Type B pancreatic cell (in vitro differentiated cells): Measurements from ENCODE around the gene QKI. TPM values are rescaled to one million over a fixed set of nuclear protein-coding genes. Genes with fewer than 3 reads are reported as not detected.
A peak's percentile ranks its signal among the peaks of the same experiment; 100 is the strongest.

ENCODE experiments used
- DNase-seq: peaks from one replicate; pipeline ENCODE4 v3.0.0; 2021; ENCODE audit warnings: mixed read lengths; ENCODE audit not compliant: unreplicated experiment; ENCODE audit errors: extremely low spot score
- H3K27ac Mint-ChIP-seq: 2 replicates; pipeline ENCODE4 v1.8.0; 2021; ENCODE audit warnings: mild to moderate bottlenecking, mixed read lengths
- H3K27me3 Mint-ChIP-seq: 2 replicates; pipeline ENCODE4 v1.8.0; 2021; ENCODE audit warnings: mixed read lengths
- H3K36me3 Mint-ChIP-seq: 2 replicates; pipeline ENCODE4 v1.8.0; 2021; ENCODE audit warnings: mixed read lengths
- H3K4me1 Mint-ChIP-seq: one replicate; pipeline ENCODE4 v1.8.0; 2021; ENCODE audit warnings: mixed read lengths; ENCODE audit not compliant: unreplicated experiment
- H3K4me3 Mint-ChIP-seq: 2 replicates; pipeline ENCODE4 v1.8.0; 2021; ENCODE audit warnings: mild to moderate bottlenecking, mixed read lengths
- H3K9me3 Mint-ChIP-seq: 2 replicates; pipeline ENCODE4 v1.8.0; 2021; ENCODE audit warnings: mixed read lengths
- CTCF ChIP-seq: fragments of 200-600 bp; sonication (generic); conservative IDR thresholded peaks from 2 replicates; pipeline ENCODE4 v1.5.0; 2021; ENCODE audit warnings: antibody characterized with exemption, mild to moderate bottlenecking
- total RNA-seq: library from RNA; stranded (reverse); gene quantifications from 2 replicates; pipeline ENCODE4 v1.2.1, GENCODE V29; 2021; ENCODE audit warnings: low replicate concordance

Gene QKI
- total RNA-seq, 1 donor from 2014 or later: 150 TPM

- Mint-ChIP-seq H3K9me3 (peaks cover 4% of the 10 kb centered on the region), H3K27ac (no peak overlapping the region), H3K4me3 (no peak overlapping the region), H3K4me1 (peaks cover 34% of the 10 kb centered on the region), H3K27me3 (no peaks in the 10 kb centered on the region), H3K36me3 (peaks cover 16% of the 10 kb centered on the region)
- TF ChIP-seq CTCF: peak; percentile 61
- DNase-seq: no peak
These were observed 29.6 kb downstream of the QKI start for GRCh38 chr6:163444077-163444476.

GRCh38 chr6:163446549-163446948, 32.0 kb downstream of the QKI start:
- no peaks in the 10 kb centered on the region for H3K27me3 Mint-ChIP-seq
- H3K9me3 Mint-ChIP-seq: peaks cover 4% of the 10 kb centered on the region
- H3K4me1 Mint-ChIP-seq: peaks cover 32% of the 10 kb centered on the region
- no peak for TF ChIP-seq CTCF
- H3K4me3 Mint-ChIP-seq: no peak overlapping the region
- no peak overlapping the region for H3K27ac Mint-ChIP-seq
- peaks cover 19% of the 10 kb centered on the region for H3K36me3 Mint-ChIP-seq
- no peak for DNase-seq

- Mint-ChIP-seq H3K36me3 (peaks cover 12% of the 10 kb centered on the region), H3K4me1 (peaks cover 21% of the 10 kb centered on the region), H3K27ac (no peak overlapping the region), H3K27me3 (no peaks in the 10 kb centered on the region), H3K4me3 (no peak overlapping the region), H3K9me3 (no peaks in the 10 kb centered on the region)
- no peak for DNase-seq
- no peak for TF ChIP-seq CTCF
These were observed 34.6 kb downstream of the QKI start for GRCh38 chr6:163449076-163449475.

GRCh38 chr6:163454425-163454824, 39.9 kb downstream of the QKI start:
- H3K27ac Mint-ChIP-seq: no peak overlapping the region
- H3K36me3 Mint-ChIP-seq: peaks cover 30% of the 10 kb centered on the region
- no peaks in the 10 kb centered on the region for H3K9me3 Mint-ChIP-seq
- no peak for TF ChIP-seq CTCF
- no peak for DNase-seq
- H3K4me1 Mint-ChIP-seq: peaks cover 9% of the 10 kb centered on the region
- H3K4me3 Mint-ChIP-seq: no peak overlapping the region
- no peaks in the 10 kb centered on the region for H3K27me3 Mint-ChIP-seq

GRCh38 chr6:163455552-163455951, 41.0 kb downstream of the QKI start:
- DNase-seq: no peak
- Mint-ChIP-seq H3K27me3 (no peaks in the 10 kb centered on the region), H3K36me3 (peaks cover 33% of the 10 kb centered on the region), H3K4me1 (peaks cover 10% of the 10 kb centered on the region), H3K4me3 (no peak overlapping the region), H3K27ac (no peak overlapping the region), H3K9me3 (no peaks in the 10 kb centered on the region)
- no peak for TF ChIP-seq CTCF
